ENCODE measurements around the gene CACNB2.
A peak's percentile ranks its signal among the peaks of the same experiment; 100 is the strongest.

CACNB2 gene

GRCh38 chr10:18140149-18140956 lies at the start of gene CACNB2:
Gene CACNB2 (plus strand): TSS chr10:18140424.
- DNase-seq, result peak; percentile 13

GRCh38 chr10:18094332-18094731 lies 45.9 kb upstream of the CACNB2 start:
- DNase-seq, result no peak

GRCh38 chr10:18094793-18095192 lies 45.4 kb upstream of the CACNB2 start:
- no peak for DNase-seq

- DNase-seq, result no peak
Observed at GRCh38 chr10:18097524-18097923, 42.7 kb upstream of the CACNB2 start.

GRCh38 chr10:18098201-18098600 lies 42.0 kb upstream of the CACNB2 start:
- no peak for DNase-seq

- DNase-seq, result no peak
Observed at GRCh38 chr10:18099415-18099814, 40.8 kb upstream of the CACNB2 start.

GRCh38 chr10:18100669-18101068 lies 39.6 kb upstream of the CACNB2 start:
- DNase-seq, result no peak

- no peak for DNase-seq
Observed at GRCh38 chr10:18102404-18102803, 37.8 kb upstream of the CACNB2 start.

GRCh38 chr10:18104223-18104872 lies 35.9 kb upstream of the CACNB2 start:
- no peak for DNase-seq

- DNase-seq, result no peak
Observed at GRCh38 chr10:18109341-18109870, 30.8 kb upstream of the CACNB2 start.

GRCh38 chr10:18113881-18114280 lies 26.3 kb upstream of the CACNB2 start:
- DNase-seq, result no peak

GRCh38 chr10:18117276-18117675 lies 22.9 kb upstream of the CACNB2 start:
- DNase-seq, result no peak

GRCh38 chr10:18122753-18123152 lies 17.5 kb upstream of the CACNB2 start:
- no peak for DNase-seq

GRCh38 chr10:18133046-18133445 lies 7.2 kb upstream of the CACNB2 start:
- no peak for DNase-seq

- no peak for DNase-seq
Observed at GRCh38 chr10:18134509-18134908, 5.7 kb upstream of the CACNB2 start.

GRCh38 chr10:18134921-18135320 lies 5.3 kb upstream of the CACNB2 start:
- no peak for DNase-seq

GRCh38 chr10:18136073-18136791 lies 4.0 kb upstream of the CACNB2 start:
- DNase-seq, result no peak

- DNase-seq, result no peak
Observed at GRCh38 chr10:18137111-18137510, 3.1 kb upstream of the CACNB2 start.

- peak; percentile 32 for DNase-seq
Observed at GRCh38 chr10:18140957-18141845, 977 bp downstream of the CACNB2 start.

- DNase-seq, result no peak
Observed at GRCh38 chr10:18142151-18142550, 1.9 kb downstream of the CACNB2 start.

GRCh38 chr10:18144396-18144795 lies 4.2 kb downstream of the CACNB2 start:
- no peak for DNase-seq

GRCh38 chr10:18144928-18145327 lies 4.7 kb downstream of the CACNB2 start:
- DNase-seq, result peak; percentile 12

- no peak for DNase-seq
Observed at GRCh38 chr10:18145652-18146051, 5.4 kb downstream of the CACNB2 start.

Data from NCI-H2107 (cell line).